HG02943 (cell line): Measurements from ENCODE around the gene RABGAP1L.
"Not testable (repeated sequence)": the region's sequence is repeated elsewhere in the genome, so short reads cannot be mapped to it uniquely, and the experiment has no call there.

Experiments
- ATAC-seq: cut with Tn5 transposase; IDR thresholded peaks from one replicate; pipeline ENCODE4 v1.9.1; 2021; ENCODE audit warnings: mild to moderate bottlenecking, low read depth, moderate library complexity; ENCODE audit not compliant: unreplicated experiment

RABGAP1L gene

DNA sequence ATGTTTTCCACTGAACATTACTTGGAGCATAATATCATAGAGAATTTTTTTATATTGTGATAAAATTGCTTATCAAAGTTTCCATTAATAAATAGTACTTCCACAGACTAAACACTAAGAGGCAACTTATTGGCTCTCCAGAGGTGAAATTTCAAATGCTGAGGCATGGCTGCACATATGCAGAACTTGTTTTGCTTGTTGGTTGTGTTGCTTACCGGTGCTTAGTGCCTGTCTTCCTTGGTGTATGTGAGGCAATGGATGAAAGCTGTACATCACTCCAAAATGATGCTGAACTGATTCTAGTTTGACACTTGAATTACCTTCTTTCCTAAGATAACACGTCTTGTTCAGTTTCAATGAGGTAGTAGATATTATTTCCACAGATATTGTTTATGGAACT is 258.6 kb downstream of the RABGAP1L start:
- ATAC-seq = no peak

DNA sequence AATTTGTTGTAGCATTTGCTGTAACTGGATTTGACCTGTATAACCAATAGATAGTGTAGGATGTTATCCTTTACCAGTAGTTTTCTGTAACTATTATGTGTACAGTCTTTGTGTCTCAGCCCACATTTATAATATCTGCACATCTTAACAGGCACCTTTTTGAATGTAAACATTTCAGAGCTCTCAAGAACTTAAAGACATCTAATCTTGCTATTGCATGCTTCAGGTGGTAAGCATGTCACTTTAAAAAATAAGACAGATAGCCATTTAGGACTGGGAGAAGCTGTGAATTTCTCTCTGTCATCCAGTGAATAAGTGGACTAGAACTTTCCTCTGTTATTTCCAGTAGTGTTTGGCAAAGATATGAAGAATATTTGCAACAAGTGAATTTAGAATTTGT is 265.8 kb downstream of the RABGAP1L start:
- no peak for ATAC-seq

DNA sequence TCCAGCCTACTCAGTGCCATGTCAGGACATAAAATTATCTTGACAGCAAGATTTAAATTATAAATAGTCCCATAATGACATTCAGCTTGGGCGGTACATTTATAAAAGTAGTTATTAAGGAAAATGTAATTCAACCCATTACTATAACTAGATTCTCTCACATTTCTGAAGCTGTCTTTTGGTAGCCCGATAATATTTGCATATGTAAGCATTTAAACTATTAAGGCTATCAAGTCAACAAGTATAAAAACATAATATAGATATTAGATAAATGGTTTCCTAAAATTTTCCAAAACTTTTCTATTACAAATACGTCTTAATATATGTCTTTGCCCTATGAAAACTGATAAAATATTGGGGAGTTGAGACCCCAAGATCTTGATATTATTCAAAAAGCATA is 266.8 kb downstream of the RABGAP1L start:
- no peak for ATAC-seq

DNA sequence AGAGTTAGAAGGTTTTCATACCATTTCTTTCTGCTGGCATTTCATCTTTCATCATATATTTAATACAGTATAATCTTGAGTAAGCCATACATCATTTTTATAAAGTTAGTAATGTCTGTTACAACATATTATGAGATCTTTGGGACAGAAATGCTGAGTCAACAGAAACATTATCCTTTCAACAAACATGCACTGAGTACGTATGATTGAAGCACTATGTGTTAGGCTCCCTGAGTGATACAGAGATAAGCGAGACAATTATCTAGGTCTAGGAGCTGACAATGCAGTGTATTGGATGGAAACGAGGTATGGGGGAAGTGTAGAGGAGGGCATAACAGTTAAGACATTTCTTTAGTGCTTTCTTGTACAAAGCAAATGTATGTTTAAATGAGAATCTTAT is 268.7 kb downstream of the RABGAP1L start:
- no peak for ATAC-seq

DNA sequence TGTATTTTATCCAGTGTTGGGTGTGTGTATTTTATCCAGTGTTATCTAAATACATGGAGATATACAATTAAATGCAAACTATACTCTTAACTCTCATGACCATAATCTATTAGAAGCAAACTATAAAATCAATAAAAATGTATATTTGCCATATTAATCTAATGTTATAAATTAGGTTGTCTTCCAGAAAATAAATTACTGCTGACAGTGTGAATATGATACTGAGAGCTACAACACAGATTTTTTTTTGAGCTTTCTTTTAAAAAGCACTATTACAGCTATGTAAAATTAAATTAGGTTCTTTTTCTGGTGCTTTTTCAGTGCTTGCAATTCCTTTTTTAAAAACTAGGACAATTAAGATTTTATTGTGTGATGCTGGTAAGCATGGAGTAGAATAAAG is 269.4 kb downstream of the RABGAP1L start:
- no peak for ATAC-seq

DNA sequence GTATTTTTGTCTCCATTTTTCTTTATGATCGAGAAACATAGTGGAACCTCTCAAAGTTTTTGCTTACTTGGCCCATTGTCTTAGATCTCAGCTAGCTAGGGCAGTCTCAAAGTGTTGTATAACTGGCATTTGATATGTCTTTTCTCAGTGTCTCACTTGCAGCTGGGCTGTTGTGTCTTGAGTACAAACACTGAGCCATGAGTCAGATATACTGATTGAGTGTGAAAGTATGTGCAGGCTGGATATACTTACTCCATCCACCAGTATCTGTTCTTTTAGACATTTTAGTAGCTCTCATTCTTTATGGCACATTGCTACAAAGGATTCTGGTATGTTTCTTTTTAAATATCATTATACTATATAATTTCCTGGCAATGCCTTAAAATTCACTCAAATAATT is 274.1 kb downstream of the RABGAP1L start:
- ATAC-seq = no peak

DNA sequence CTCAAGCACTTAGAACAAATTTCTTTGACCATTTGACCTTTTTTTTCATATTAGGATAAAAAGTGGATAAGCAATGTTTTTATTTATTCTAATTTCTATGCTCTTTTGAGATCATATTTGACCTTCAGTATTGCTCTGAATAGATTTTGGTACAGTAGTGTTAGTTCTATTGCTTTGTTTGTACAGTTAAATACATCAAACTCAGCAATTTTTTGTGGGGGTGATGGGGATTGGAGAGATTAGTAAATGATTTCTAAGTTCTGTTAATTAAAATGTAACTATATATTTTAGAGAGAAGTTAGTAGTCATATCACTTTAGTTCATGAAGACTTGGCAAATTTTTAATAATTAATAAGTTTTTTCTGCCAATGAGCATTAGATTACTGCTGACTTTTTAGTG is 286.0 kb downstream of the RABGAP1L start:
- ATAC-seq = no peak

DNA sequence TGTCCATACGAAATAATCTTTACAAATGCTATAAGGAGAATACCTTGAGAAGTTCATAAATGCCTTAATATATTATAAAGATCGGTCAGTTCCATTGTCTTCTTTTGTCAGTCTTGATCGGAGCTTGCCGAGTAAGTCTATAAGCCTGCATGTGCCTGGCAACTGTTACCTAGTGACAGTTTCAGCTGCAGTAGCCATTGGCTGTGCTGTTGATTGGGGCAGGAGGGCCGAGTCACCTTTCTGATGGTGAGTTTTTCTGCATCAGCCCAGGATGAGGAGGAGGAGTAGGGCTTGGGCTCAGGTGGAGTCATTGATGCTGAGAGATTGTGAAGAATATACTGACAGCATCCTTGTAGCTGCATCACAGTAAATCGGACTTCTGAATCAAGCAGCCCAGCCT is 286.5 kb downstream of the RABGAP1L start:
- ATAC-seq = no peak

DNA sequence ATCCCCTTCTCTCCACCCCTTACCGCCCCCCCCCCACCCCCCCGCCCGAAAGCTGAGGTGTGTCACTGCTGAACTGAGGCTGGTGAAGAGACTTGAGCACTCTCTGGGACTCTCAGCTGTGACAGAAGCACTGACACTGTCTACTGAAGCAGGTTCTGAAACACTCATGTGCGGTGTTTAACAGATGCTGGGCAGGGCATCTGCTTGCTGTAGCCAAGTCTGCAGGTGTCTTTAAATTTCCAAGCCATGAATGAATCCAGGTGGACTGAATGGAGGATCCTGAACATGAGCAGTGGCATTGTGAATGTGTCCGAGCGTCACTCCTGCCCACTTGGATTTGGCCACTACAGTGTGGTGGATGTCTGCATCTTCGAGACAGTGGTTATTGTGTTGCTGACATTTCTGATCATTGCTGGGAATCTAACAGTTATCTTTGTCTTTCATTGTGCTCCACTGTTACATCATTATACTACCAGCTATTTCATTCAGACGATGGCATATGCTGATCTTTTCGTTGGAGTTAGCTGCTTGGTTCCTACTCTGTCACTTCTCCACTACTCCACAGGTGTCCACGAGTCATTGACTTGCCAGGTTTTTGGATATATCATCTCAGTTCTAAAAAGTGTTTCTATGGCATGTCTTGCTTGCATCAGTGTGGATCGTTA is 288.7 kb downstream of the RABGAP1L start, which contains the start of gene GPR52:
GPR52 (plus strand) TSS at position 99 of the 665 bp plus-strand sequence; CDS start at position 247, 148 bp downstream.
- ATAC-seq = no peak

DNA sequence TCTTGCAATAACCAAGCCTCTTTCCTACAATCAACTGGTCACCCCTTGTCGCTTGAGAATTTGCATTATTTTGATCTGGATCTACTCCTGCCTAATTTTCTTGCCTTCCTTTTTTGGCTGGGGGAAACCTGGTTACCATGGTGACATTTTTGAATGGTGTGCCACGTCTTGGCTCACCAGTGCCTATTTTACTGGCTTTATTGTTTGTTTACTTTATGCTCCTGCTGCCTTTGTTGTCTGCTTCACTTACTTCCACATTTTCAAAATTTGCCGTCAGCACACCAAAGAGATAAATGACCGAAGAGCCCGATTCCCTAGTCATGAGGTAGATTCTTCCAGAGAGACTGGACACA is 289.2 kb downstream of the RABGAP1L start:
- ATAC-seq = no peak

DNA sequence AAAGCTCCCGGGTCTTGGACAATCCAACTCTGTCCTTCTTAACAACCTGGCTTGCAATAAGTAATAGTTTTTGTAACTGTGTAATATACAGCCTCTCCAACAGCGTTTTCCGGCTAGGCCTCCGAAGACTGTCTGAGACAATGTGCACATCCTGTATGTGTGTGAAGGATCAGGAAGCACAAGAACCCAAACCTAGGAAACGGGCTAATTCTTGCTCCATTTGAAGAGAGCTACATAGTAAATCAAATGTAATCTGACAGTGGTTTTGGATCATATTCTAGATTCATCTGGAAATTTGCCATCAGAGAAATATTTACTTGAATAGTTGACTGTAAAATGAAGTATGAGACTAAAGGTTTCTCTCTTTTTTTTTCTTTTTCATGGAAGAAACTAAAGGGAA is 289.7 kb downstream of the RABGAP1L start:
- no peak for ATAC-seq

DNA sequence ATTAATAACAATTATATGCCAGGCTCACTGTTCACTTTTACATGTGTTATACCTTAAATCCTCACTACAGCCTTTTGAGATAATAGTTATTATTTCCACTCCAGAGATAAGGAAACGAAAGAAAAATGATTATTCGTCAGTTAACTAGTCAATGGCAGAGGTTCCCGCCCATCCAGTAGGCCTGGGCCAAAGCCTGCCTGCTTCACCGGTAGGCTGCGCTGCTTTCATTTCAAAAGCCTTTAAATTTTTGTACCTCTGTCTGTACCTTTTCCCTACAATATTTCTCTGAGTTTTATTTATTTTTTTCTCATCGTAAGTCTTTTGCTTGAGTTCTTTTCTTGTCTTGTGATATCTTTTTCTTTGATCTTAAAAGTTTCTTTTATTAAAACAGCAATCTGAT is 292.1 kb downstream of the RABGAP1L start:
- ATAC-seq = no peak

DNA sequence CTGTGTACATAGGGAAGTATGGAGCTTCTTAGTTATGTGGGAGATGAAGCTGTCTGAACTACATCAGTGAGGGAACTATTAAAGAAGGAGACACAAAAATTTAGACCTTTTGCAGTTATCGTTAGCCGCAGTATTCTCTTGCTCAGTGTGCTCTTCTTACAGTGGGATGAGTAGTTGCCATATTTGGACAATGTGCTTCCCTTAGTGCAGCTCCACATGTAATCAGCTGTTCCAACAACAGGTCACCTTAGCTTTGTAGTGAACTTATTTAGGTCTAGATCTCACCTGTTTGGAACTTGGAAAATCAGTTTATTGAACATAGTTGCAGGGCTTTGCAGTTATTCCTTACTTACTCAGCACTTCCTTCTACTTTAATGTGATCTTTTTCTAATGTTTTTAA is 306.5 kb downstream of the RABGAP1L start:
- no peak for ATAC-seq

DNA sequence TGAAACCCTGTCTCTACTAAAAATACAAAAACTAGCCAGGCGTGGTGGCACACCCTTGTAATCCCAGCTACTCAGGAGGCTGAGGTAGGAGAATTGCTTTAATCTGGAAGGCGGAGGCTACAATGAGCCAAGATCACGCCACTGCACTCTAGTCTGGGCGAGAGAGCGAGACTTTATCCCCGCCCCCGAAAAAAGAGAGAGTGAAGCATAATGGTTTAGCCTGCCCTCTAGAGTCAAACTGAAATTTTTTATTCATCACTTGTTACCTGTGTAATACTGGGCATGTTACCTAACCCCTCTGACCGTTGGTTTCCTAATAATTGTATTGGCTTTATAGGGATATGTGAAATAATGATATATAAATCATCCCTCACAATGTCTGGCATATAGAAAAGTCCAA is 307.3 kb downstream of the RABGAP1L start:
- ATAC-seq = no peak

DNA sequence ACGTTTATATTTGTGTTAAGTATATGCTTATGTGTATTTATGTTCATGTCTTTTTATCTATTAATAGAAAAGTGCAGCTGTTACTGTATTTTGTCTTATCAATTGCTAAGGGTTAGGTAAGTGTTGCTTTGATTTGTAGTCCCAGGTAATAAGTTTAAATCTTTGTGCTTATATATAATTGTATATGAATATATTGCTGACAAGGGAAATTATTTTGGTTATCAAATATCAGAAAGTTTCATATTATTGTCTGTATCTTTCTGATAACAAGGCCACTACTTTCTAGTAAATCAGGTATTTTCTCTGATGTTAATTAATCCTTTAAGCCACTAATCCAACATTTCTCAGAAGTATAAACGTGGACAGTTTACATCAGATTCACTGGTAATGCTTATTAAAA is 309.7 kb downstream of the RABGAP1L start:
- ATAC-seq = no peak

DNA sequence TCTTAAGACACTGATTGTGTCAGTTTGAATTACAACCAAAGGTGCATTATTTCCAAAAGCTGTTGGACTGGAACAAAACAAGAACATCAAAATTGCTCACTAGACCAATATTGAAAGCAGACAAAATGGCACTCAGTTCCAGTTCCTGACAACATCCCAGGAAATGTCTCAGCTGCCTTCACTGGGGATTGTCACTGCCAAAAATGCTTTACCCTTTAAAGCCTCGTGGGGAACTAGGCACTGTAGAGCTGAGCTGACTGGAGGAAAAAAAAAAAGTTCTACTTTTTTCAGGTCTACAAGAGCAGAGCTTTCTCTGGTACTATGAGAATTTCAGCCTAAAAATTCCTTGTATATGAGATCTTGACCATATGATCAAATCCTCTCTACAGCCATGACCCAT is 310.4 kb downstream of the RABGAP1L start:
- no peak for ATAC-seq

DNA sequence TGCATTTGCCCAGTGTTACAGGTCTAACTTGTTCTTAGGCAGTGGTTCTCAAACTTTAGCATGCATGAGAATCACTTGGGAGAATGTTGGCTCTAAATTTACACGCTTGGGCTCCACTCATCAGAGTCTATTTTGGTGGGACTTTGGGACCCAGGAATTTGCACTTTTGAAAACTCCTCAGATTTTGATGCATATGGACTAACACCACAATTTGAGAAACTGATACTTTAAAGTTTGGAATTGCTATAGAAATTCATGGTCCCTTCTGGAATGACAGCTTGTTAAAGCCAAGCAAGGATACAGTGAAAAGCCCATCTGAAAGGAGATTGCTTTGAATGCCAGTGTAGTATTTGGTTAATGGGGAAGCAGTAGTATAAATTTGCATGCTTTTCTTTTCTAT is 320.0 kb downstream of the RABGAP1L start:
- ATAC-seq = no peak

DNA sequence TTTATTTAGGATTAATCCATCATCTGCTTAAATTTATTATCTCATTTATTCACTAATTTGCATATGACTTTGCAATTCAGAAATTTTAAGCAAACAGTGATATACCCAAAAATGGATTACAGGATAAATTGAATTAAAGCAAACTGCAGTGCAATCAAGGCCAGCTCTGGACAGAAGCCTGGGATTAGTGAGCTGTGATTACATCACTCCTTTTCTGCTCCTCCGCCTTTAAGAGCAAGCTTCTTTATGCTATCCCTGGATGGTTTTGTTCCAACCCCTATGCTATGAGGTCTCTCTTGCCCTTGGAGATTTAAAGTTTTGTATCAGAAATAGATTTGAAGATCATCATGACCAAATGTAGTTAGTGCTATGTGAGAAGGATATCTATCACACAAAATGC is 321.0 kb downstream of the RABGAP1L start:
- no peak for ATAC-seq

DNA sequence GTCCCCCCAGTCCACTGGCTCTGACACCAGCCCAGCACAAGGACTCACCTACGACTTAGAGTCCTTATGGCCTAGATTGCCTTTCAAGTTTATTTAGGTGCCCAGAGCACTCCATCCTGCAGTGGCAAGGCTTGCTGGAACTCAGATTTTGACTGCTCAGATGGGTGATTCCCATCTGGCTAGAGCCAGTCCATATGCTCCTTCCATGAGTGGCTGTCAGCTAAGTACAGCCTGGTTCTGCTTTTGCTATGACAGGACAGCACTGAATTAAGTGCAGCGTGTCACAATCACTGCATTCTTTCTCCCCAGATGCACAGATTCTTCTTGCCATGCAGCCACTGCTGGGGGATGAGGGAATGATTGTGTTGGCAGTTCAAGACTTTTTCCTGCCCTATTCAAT is 332.3 kb downstream of the RABGAP1L start:
- no peak for ATAC-seq

DNA sequence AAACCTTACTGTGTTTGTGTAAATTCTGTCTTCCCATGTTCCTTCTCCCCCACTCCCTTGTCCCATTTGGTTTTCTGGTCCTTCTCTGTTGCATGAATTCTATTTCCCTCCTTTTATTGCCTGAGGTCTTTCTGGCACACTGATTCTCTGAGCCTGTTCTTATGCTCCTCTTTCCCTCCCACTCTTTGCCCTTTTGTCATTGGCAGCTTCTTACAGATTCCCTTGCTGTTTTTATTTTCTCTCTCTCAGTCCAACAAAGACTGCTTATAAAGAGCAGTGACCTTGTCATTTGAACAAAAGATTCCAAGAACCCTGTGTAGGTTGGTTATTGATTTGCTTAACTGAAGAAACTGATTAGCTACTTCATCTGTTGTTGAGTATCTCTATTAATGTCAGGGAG is 338.2 kb downstream of the RABGAP1L start:
- no peak for ATAC-seq

DNA sequence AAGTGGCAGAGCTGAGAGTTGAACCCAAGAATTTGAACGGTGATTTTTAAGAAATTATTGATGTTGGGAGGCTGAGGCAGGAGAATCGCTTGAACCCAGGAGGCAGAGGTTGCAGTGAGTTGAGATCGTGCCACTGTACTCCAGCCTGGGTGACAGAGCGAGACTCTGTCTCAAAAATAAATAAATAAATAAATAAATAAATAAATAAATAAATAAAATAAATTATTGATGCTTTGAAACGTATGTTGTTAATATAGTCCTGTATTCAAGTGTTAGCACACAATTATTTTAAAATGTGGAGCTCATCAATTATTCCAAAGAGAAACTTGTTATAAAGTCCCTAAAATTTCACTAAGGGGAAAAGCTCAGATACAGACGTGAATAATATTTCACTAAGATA is 357.4 kb downstream of the RABGAP1L start:
- ATAC-seq = not testable (repeated sequence)

DNA sequence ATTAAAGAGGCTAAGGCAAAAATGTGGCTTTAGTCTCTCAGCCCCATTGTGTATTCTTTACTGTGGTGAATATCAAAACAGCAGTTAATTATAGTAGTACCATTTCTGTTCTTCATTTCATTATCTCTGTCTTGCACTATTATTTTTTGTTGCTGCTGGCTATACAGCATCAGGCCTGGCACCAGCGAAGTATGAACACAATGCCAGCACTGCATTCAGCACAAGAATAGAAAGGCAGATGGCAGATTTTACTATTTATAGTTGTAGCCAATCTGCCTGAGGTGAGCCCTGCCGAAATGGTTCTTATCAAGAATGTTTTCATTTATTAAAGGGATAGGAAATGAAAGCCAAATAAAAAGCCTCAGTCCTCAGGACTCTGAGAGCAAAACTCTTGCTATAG is 360.5 kb downstream of the RABGAP1L start:
- ATAC-seq = no peak

DNA sequence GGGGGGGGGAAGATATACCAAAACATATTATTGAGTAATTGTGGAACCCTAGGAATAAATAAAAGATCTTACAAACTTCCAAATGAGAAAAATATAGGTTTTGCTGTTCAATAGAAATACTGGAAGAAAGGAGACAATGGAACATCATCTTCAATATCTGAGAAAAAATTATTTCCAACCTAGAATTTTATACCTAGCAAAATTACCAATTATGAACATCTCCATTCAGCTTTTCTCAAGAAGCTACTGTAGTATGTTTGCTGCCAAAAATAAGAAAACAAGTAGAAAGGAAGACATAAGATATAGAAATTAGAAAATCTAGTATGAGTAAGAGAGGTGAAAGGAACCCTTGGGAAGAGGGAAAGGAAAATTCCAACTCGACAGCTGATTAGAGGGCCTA is 372.4 kb downstream of the RABGAP1L start:
- ATAC-seq = no peak
